ENCODE measurements around the gene CD302. TPM values are rescaled to one million over a fixed set of nuclear protein-coding genes. Genes with fewer than 3 reads are reported as not detected.

Gene CD302
- total and polyA plus RNA-seq, 2 of the 8 experiments (the other 6 are each of a cell fraction or from before 2014, with no cell fraction given): 0.76 to 0.79 TPM

- TF ChIP-seq GTF2F1 (IDR thresholded peaks at IDR 0.05; ENCODE audit: borderline replicate concordance, low read depth, low read length) (no peak), CHD2 (IDR thresholded peaks at IDR 0.05; ENCODE audit: low read length) (no peak), CBX5 (IDR thresholded peaks at IDR 0.05; ENCODE audit: low read depth, low read length) (no peak), KDM4A (IDR thresholded peaks at IDR 0.05; ENCODE audit: low read depth, low read length, severe bottlenecking) (no peak), CTBP2 (IDR thresholded peaks at IDR 0.05; ENCODE audit: borderline replicate concordance, insufficient read depth, insufficient read length, low read length) (no peak), EP300 (IDR thresholded peaks at IDR 0.05; ENCODE audit: borderline replicate concordance in 1 of 2, low read depth in 2 of 2, low read length in 2 of 2) (no peak), BRCA1 (IDR thresholded peaks at IDR 0.05; ENCODE audit: low read depth, low read length) (no peak)
These were observed 69.4 kb downstream of the CD302 start (continued) for GRCh38 chr2:159728629-159729028.
